HG03342 (cell line): Measurements from ENCODE around the gene INTS6.
A peak's percentile ranks its signal among the peaks of the same experiment; 100 is the strongest.
"Not testable (repeated sequence)": the region's sequence is repeated elsewhere in the genome, so short reads cannot be mapped to it uniquely, and the experiment has no call there.

Experiments used
- ATAC-seq: cut with Tn5 transposase; IDR thresholded peaks from one replicate; pipeline ENCODE4 v1.9.1; 2021; ENCODE audit warnings: mild to moderate bottlenecking, moderate library complexity; ENCODE audit not compliant: unreplicated experiment

INTS6 gene

DNA sequence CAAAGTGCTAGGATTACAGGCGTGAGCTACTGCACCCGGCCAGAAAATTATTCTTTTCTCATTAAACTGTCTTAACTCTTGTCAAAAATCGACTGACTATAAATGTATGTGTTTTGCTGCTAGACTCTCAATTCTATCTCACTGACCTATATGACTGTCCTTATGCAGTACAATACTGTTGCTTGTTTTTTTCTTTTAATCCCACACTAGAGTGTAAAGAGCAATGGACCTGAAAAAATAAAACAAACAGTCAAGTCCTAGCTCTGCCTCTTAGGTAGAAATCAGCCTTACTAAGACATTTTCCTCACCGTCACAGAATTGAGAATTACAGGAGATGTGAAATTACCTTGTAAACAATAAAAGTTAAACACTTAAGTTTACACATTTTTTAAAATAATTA is 35.1 kb downstream of the INTS6 start:
- ATAC-seq = no peak

DNA sequence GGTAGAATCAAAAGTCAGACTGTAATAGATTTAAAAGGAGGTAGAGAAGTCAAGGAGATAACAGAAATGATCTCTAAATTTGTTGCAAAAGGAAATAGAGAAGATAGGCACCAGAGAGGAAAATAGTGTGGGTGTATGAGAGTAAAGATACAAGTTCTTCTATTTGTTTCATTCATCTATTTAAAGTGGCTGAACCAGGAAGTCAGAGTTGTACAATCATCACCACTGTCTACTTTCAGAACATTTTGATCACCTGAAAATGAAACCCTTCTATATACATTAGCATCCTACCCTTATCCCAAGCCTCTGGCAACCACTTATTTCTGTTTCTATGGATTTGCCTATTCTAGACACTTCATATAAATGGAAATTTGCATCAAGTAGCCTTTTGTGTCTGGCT is 36.7 kb downstream of the INTS6 start:
- ATAC-seq = no peak

DNA sequence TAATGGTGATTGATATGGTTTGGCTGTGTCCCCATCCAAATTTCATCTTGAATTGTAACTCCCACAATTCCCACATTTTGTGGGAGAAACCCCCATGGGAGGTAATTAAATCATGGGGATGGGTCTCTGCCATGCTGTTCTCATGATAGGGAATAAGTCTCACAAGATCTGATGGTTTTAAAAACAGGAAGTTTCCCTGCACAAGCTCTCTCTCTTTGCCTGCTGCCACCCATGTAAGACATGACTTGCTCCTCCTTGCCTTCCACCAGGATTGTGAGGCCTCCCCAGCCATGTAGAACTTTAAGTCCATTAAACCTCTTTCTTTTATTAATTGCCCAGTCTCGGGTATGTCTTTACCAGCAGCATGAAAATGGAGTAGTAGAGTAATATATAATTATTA is 37.5 kb downstream of the INTS6 start:
- not testable (repeated sequence) for ATAC-seq

DNA sequence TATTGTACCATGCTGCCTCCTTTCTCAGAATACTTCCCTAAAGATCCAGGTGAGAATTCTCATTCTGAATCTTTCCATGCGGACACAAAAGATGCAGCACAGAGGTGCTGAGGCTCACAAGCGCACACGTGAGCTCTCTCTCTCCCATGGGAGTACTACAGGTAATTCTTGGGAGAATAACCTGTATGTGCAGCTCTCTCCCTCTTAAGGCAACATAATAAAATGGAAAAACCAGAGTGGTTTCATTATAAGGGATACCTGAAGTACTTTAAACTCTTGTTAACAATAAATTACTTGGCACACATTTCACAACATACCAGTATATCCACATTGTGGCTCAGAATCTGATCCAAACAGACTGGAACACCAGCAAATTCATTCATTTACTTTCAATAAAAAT is 40.4 kb downstream of the INTS6 start:
- no peak for ATAC-seq

DNA sequence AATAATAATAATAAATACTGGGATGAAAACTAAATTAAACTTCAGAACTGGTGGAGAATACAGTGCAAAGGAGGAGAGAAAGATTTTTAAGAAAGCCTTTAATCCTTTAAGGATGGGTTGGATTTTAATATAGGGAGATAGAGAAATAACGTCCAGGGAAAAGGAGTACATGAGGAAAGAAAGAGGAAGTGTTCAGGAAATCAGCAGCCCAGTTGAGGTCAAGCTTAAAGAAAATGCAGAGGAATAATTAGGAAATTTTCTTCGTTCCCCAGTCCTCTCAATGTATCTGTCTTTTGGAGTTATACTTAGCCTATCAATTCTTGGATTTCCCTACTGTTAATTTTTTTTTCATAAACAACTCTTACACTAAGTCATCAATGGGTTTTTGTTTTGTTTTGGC is 47.7 kb downstream of the INTS6 start:
- ATAC-seq = no peak

DNA sequence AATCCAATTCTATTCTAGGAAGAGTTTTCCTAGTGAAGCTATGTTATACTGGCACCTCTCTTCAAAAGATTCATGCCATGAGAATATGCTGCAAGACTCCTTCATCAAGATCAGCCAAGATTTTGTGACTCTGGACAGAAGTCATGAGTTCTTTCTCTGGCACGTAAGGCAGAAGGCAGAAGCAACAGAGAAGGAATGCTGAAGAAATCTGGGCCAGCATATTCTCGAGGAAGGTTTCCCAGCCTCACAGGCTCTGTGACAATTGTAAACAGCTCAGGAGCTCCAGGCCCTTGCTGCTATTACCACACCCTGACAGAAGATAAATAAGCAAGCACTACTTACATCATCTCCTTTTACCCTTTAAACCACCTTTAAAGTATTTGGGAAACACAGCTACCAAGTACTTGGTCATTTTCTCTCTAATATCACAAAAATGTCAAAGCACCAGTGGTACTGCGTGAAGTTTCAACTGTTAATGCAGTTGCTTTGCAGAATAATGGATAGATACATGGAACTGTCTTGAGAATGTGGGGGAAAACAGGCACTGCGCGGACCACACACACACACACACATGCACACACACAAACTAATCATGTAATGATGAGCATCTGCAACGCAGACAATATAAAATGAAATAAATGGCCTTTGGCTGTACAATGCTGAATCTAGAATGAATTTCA is 55.4 kb downstream of the INTS6 start:
- ATAC-seq = no peak

DNA sequence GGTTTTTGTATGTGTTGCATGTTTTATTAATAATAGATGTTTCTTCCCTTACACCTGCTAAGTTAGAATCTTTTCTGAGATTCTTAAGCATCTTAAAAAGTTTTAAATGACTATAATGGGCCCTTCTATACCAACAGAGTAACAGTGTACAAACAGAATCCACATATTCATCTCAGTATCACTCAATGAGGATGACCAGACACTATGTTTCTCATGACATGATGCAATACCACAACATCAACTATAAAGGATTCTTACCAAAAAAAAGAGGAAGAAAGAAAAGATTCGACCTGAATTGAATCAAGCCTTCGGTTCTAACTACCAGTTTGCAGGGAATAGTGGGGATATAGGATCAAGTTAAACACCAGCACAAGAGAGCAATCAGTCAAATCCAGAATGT is 56.5 kb downstream of the INTS6 start:
- peak; percentile 85 for ATAC-seq

DNA sequence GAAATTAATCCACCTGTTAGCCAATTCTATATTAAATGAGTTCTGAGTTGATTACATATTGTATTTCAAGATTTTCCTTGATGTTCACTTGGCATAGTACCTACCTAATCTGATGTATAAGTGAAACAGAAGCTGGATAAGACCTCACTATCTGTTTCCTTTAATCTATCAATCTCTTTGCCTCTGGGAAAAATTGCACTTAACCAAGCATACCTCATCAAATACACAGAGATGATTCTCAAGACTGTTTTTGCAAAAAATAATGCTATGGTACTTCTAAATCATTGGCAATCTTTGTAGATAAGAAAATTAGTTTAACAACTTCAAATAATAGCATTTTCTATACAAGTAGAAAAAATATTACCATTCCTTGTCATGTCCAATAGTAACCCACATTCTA is 58.1 kb downstream of the INTS6 start:
- ATAC-seq = no peak

DNA sequence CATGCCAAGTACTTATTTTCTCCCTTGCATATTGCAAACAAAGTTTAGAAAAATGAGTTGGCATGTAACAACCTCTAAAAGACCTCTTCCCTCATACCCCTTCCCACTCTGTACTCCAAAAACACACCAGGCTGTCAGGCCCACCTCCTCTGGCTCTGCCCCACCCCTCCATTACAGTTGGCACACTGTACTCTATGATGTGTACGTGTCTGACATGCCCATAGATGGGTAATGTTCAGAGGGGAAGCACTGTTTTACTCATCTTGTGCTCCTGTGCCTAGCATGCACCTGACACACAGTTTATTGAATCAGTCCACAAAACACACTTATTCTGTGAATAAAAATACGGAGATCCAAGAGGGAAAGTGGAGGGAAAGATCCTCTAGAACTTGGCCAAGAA is 67.7 kb downstream of the INTS6 start:
- ATAC-seq = no peak

DNA sequence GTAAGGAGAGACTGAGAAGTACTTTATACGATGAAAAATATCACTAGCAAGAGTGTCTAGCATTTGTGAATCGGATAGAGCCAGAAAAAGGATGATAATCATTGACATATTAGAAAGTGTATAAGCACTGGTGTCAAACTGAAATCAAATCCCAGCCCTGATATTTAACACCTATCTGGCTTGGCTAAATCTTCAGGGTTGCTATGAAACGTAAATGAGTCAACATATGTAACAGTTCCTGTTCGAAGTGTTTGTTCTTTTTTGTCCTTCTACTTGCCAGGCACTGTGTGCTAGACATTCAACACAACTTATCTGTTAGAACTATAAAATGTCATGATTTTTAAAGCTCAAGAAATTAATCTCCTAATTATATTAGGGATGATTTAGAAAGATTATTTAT is 72.6 kb downstream of the INTS6 start:
- ATAC-seq = no peak

DNA sequence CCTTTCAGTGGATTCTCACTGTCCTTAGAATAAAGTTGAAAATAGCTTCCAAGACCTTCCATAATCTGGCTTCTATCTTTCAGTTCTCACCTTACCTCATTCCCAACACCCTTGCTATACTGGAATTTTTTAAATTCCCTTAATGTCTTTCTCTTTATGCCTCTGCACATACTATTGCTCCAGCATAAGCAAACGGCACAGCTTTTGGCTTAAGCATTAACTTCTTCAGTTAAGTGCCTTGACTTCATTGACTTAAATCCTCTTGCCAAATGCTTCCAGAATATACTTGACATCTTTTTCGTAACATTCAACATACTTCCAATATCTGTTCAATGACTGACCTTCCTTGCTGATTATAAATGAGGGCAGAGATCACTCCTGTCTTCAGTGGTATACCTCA is 79.4 kb downstream of the INTS6 start:
- ATAC-seq = no peak

DNA sequence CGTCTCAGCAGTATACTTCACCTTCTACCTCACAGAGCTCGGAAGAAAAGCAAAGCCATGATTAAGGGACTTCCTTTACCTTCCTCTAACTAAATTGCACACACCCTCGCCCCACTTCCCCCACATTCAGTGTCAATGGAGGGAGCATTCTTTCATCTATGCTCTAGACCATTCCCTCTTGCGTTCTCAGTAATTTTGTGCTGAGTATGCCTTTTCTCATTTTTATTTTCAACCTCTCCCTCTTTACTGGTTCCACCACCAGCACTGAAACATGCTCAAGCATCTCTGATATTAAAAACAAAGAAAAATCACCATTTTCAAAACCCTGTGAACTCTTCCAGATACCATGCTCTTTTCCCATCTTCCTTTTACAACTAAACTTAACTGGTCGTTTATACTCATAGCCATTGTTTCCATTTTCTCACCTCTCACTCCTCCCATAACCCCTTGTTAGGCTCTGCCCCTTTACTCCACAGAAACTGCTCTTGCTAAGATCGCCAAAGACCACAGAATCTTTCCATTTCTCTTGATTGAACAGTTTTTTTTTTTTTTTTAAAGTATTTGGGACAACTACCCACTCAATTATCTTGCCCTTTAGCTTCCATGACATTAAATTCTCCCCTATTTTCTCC is 81.0 kb downstream of the INTS6 start:
- no peak for ATAC-seq

DNA sequence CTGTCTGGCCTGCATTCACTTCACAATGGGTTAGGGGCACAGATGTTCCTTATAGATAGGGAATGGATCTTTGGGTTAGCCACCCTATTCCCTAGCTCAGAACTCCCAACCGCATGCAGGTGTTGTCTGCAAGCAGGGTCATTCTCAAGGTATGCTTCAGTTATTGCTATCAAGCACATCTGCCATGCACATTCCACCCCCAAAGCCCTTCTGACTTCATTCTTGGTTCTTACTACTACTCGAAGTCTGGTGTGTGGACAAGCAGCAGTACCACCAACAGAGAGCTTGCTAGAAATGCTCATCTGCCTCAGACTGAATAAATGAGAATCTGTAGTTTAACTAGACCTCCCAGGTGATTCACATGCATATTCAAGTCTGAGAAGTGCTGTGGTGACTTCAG is 82.0 kb downstream of the INTS6 start:
- no peak for ATAC-seq

DNA sequence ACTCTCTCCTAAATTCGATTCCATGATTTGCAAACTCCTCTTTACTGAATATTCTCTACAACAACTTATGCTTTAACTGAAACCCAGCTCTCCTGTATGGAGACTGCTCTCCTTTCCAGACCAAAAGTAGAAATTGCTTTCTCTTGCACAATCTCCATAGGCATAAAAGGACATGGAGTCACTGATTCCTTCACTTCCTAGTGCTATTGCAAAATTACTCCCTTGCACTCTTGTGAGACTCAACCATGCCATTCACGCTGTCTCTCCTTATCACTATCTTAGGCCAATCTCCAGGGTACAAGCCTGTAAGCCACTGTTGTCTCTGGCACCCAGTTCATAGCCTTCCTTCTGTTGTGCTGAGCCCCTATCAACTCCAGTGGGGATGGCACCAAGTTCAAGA is 82.7 kb downstream of the INTS6 start:
- no peak for ATAC-seq

DNA sequence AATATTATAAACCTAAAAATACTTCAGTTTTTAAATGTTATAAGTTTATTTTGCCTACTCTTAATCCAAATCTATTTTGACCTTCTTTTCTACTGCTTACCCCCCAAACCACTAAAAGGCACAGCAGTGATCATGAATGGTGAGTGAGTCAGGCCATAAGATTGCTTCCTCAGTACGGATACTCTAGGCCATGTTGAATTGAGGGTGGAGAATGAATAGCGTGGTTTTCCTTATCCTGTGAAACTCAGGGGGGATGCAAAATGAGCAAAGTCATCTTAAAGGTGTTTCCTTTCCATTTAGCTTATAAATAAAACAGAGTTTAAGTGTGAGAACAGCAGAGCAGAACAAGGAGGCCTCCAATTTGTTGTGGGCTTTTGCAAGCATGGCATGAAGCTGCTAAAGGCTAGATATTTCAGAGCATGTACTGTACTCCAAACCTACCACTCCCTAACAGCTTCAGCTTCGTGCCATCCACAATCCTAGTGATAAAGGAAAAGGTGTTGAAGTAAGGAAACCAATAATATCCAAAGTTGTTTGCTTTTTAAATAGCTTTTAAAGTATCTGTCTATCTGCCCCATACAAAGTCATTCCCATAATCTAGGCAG is 88.3 kb downstream of the INTS6 start:
- ATAC-seq = no peak

DNA sequence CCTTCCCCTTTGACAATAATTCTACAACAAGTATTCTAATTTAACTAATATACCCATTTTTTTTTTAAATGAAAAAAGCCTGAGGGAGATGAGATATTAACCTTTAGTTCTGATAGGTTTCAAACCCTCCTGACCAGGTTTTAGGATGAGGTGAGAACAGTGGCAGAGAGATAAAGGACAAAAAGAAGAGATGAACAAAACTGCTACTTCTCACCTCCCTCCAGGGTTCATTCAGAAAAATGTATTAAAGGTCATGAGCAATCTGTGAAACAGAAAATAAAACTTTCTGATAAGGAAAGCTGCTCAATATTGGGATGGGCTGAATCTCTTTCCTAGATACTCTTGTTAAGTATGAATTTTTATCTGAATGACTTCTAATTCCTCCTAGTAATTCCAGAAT is 89.2 kb downstream of the INTS6 start:
- no peak for ATAC-seq

DNA sequence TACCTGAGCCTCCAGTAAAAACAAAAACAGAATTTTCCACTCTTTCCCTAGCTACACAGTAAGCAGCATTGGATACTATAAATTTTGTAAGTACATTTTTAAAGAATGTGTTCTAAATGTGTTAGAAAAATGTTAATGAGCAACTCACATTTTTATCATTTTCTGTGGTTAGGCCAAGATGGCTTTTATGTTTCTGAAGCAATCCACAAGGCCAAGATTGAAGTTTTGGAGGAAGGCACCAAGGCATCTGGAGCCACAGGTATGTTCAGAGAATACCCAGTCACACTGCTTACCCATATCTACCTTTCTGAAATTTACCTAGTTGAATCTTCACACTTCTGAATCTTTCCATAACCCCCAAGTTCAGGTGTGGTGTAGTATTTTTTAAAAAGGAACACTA is 91.7 kb downstream of the INTS6 start:
- no peak for ATAC-seq

DNA sequence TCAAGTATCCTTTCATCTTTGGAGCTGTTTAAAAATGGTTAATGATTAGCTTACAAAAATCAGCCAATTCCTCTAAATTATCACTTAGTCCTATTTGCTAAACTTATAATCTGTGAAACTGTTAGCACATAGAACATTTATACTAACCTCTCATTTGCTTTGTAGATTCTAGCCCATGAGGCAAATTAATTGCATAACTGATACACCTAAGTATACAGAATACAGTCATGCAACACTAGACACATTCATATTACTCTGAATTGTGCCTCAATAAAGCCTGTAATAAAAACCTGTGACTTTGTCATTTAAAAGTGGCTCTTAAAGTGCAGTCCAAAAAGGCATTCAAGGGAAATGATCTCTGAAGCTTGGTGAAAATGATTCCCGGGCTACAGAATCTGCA is 92.3 kb downstream of the INTS6 start:
- no peak for ATAC-seq

DNA sequence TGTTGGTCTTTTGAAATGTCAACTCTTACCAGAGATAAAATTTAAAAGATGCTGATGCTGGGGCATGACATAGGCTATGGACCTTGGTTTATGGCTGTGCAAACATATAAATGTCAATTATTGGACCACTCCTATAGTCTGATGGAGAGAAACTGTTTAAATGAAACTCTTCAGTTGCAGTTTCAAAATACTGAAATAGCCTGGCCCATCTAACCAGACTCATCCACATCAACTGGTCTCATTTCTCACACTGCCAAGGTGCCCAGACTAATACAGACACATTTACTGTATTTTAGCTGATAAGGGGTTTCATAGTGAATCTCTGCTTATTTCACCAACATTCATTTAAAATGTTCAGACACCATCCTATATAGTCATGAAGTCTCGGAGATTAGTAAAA is 93.5 kb downstream of the INTS6 start:
- no peak for ATAC-seq

DNA sequence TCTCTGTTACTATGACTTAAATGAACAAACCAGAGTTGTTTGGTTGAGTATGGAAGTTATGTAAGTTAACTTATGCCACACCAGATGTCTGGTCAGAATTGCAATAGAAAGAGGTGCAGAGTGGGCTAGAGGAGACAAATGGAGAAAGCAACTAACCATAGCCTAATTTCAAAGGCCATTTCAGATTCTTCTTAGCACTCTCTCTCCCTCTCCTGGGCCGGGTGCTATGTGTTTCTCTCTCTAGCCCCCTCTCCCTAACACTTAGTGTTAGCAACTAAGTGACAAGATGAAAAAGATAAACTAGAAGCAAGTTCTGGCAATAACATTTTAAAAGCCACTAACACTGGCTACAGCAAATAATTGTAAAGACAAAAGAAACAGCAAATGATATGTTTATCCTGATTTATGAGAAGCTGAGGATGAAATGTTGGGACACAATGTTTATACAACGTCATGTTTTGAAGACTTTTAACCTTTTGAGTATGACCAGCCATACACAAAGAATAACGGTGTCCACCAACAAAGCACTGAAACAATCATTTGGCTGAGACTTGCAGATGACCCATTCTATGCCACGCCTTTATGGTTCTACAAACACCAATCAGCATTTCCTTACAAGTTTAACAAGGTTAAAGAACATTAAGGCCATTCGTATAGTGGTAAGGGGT is 94.8 kb downstream of the INTS6 start:
- no peak for ATAC-seq

DNA sequence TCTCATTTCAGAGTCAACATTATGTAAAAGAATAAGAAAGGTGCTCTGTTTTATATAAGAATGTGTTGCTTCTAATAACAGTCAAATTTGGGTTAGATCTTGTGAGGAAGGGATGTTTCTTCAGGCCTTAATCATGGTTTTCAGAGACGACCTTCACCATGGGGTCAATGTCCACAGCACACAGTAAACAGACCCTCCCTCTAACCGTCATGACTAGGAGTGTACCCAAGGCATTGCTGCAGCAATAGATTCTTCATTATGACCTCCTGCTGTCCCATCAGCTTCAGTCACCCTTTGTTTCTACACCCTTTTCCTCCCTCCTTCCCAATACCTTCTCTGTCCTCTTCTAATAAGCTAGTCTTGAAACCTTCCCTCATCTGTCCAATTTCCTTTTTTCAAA is 97.6 kb downstream of the INTS6 start:
- no peak for ATAC-seq

DNA sequence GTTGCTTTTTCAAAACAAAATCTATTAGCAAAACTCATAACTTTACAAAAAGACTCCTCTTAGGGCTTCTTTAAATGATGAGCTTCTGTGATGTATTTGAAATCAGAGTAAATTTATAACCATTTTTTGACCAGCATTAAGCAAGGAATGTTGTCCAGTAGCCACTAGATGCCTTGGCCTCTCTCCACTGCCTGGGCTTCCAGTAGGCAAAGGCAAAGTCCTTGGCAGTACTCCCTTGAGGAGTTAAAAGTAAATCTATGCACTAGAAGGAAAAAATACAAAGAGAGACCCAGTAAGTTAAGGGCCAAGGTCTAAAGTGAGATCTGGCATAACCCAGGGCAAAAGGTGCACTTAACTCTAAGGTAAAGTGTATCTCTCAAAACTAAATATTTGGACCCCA is 103.8 kb downstream of the INTS6 start:
- ATAC-seq = no peak
